HG02885 (cell line): Measurements from ENCODE around the gene ALDH3A2.
"Not testable (repeated sequence)": the region's sequence is repeated elsewhere in the genome, so short reads cannot be mapped to it uniquely, and the experiment has no call there.

Experiments used
- ATAC-seq: cut with Tn5 transposase; IDR thresholded peaks from one replicate; pipeline ENCODE4 v1.9.1; 2021; ENCODE audit warnings: mild to moderate bottlenecking; ENCODE audit not compliant: unreplicated experiment, poor library complexity

The ALDH3A2 gene

DNA sequence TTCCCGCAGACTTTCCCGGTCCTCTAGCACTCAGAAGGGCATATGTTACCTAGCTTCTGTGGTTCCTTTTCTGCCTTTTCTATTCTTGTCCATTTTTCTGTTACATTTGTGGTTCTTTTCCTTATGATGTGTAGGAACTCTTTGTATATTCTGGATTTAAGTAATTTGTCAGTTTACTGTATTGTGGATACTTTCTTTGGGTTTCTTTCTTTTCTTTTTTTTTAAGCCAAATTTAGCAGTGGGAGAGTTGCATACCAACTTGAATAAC is 657 bp downstream of the ALDH3A2 start:
- no peak for ATAC-seq

DNA sequence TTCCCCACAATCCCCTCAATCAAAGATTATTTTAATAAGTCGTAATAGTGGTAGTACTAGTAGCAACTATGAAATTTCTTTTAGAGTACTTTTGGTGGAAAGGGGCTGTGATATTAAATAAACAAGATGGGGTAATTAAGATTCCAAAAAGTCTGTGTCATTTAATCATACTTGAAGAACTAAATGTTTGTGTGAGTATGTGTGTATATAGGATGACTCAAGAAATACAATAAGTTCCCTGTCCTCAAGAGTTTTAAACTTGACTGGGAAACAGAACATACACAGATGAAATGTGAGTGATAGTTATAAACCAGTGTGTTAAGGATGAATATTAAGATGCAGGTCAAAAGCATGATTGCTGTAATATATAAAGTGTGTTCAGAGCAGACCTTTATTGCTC is 2.3 kb downstream of the ALDH3A2 start:
- ATAC-seq = no peak

GRCh38 chr17:19651451-19652238 is 3.1 kb downstream of the ALDH3A2 start:
- no peak for ATAC-seq

- no peak for ATAC-seq
Measured at GRCh38 chr17:19652595-19652994, 4.0 kb downstream of the ALDH3A2 start.

- no peak for ATAC-seq
Measured at GRCh38 chr17:19654342-19654886, 5.9 kb downstream of the ALDH3A2 start.

- no peak for ATAC-seq
Measured at GRCh38 chr17:19654896-19655295, 6.3 kb downstream of the ALDH3A2 start.

- ATAC-seq = no peak
Measured at GRCh38 chr17:19656336-19656735, 7.8 kb downstream of the ALDH3A2 start.

GRCh38 chr17:19656851-19657581 is 8.5 kb downstream of the ALDH3A2 start:
- ATAC-seq = no peak

GRCh38 chr17:19659366-19660177 is 11.0 kb downstream of the ALDH3A2 start:
- ATAC-seq = no peak

DNA sequence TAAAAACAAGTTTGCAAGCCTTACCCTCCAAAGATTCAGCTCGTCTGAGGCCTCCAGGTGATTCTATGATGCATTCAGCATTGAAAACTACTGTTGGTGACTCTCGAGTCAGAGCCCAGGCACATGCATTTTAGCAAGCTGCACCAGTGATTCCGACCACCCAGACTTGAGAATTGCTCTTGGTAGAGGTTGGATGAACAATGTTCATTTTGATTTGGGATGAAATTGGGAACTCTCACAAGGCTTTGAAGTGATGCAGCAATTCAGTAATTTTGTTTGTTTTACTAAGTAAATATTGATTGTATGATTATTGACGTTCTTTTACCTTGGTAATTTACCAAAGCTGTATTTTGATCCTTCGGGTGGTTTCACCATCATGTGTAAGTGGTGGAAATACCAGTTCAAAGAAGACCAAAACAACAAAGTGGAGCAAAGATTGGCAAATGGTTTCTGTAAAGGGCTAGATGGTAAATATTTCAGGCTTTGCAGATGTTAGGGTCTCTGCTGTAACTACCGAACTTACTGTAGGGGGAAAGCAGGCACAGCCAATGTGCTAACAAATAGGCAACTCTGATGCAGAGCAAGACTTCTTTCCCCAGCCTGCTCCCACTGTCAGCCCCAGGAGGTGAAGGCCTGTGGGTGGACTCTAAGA is 11.8 kb downstream of the ALDH3A2 start:
- ATAC-seq = no peak

DNA sequence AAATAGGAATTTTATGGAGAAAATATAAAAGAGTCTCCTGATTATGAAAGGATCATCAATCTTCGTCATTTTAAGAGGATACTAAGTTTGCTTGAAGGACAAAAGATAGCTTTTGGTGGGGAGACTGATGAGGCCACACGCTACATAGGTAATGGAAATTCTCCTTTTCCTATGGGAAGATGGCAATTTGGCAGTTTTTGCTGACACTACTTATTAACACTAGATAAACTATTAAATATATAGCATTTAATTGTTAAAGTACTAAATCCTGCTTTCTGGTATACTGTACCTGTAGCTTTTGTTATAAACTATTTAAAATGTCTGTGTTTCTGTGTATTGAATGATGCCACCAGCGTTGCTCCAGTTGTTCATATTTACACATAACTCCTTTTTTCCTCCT is 12.6 kb downstream of the ALDH3A2 start:
- ATAC-seq = no peak

DNA sequence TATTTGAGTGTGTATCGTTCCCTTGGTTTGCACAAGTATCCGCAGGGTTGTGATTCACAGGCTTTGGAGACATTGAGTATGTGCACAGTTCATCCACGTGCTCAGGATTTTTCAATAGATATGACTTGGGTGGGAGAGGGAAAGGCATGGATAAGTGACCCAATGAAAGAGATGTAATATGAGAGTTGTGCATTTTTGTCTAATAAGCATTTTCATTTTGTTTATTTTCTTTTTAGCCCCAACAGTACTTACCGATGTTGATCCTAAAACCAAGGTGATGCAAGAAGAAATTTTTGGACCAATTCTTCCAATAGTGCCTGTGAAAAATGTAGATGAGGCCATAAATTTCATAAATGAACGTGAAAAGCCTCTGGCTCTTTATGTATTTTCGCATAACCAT is 14.5 kb downstream of the ALDH3A2 start:
- ATAC-seq = no peak

GRCh38 chr17:19664136-19664820 is 15.7 kb downstream of the ALDH3A2 start:
- ATAC-seq = no peak

DNA sequence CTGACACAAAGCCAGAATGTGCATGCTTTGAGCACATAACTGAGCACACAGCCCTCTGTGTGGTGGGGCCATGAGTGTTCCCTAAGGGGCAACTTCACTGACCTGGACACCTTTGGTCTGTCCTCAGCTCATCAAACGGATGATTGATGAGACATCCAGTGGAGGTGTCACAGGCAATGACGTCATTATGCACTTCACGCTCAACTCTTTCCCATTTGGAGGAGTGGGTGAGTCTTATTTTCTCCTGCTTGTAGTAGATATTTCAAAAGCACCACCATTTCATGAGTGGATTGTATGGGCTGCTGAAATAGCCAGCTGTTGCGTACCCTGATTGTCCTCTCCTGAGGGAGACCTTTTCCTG is 16.2 kb downstream of the ALDH3A2 start:
- ATAC-seq = no peak

DNA sequence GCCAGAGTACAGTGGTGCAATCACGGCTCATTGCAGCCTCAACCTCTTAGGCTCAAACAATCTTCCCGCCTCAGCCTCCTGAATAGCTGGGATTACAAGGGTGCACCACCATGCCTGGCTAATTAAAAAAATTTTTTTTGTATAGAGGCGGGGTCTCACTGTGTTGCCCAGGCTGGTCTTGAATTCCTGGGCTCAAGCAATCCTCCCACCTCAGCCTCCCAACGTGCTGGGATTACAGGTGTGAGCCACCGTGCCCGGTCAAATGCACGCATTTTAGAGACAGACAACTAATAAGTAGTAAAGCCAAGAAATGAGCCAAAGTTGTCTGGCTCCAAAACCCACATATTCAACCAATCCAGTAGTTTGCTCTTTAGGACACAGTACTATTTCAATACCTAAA is 21.1 kb downstream of the ALDH3A2 start:
- ATAC-seq = not testable (repeated sequence)

- ATAC-seq = no peak
Measured at GRCh38 chr17:19670908-19671307, 22.4 kb downstream of the ALDH3A2 start.

DNA sequence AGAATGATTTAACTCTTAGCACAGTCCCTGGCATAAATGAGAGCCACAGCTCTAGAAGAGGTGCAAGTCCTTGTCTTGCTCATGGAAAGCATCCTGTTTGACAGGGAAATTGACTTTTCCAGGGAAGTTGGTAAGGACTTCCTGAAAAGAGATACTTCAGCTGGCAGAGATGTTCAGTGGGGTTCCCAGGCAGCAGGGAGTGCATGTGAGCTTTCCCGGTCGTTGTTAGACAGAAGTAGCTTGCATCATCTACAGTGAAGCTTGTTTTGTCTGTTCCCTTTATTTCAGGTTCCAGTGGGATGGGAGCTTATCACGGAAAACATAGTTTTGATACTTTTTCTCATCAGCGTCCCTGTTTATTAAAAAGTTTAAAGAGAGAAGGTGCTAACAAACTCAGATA is 22.9 kb downstream of the ALDH3A2 start:
- ATAC-seq = no peak

DNA sequence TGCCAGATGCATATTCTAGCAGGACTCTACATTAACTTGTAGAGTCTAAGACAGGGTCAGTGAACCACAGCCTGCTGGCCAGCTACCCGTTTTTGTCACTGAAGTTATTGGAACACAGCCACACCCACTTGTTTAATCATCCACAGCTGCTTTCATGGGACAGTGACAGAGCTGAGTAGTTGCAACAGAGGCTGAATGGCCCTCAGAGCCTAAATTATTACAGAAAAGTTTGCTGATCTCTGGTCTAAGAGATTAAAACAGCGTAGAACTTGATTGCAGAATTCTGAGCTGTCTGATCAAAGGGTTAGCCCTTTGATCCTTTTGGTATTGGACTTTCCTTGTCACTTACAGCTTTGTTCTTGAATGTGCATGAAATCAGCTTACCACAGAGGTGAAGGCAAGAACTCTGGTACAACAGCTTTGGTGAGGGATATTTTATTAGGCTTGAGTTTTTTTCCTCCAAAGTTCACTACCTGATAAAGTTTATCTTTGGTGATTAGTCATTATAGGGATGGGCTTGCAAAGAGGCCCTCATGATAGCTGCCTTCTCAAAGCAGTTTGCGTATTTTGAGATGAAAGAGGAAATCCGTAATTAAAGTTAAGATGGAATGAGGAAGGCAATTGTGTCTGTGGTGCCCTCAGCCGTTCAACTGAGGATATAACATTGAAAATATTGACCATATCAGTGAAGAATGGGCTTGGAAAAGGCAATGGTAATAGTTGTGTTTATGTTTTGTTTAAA is 23.6 kb downstream of the ALDH3A2 start:
- no peak for ATAC-seq

- ATAC-seq = no peak
Measured at GRCh38 chr17:19673623-19674022, 25.1 kb downstream of the ALDH3A2 start.
